IMR-90 (cell line): Measurements from ENCODE around the gene TSPYL1. TPM values are rescaled to one million over a fixed set of nuclear protein-coding genes. Genes with fewer than 3 reads are reported as not detected.

Source experiments
- ATAC-seq: fragments of 200-7000 bp; cut with Tn5 transposase; 2 replicates; pipeline ENCODE4 v1.9.1; 2020; ENCODE audit warnings: low read depth, mild to moderate bottlenecking, moderate library complexity
- BruUV-seq: library from RNA; stranded (reverse); fragments of 400-500 nt; replicated peaks from 2 replicates; lab custom pipeline; 2021; lab: Mats Ljungman, UMichigan
- CTCF ChIA-PET: fragments of 300-600 bp; formaldehyde crosslinking; extraction: SDS; loops from one replicate; lab custom pipeline; 2021; ENCODE audit warnings: antibody characterized with exemption; lab: Yijun Ruan, JAX
- POLR2A ChIA-PET: fragments of 300-600 bp; sonication (Branson Sonifier 250); formaldehyde crosslinking; loops from one replicate; lab custom pipeline; 2022; ENCODE audit warnings: antibody characterized with exemption; ENCODE audit not compliant: unreplicated experiment; lab: Charles Lee
- DNase-seq: peaks from one replicate; pipeline ENCODE4 v3.0.0; 2013
- H2AFZ ChIP-seq: replicated peaks from 2 replicates; pipeline ENCODE3; 2013; ENCODE audit warnings: low read length, mild to moderate bottlenecking; ENCODE audit not compliant: poor library complexity
- H2AK5ac ChIP-seq: 2 replicates; pipeline ENCODE4 v1.6.1; 2013; ENCODE audit warnings: low read depth, low read length, inconsistent platforms
- H2AK9ac ChIP-seq: replicated peaks from 2 replicates; pipeline ENCODE3; 2013; ENCODE audit warnings: mild to moderate bottlenecking, low read depth, low read length, moderate library complexity; ENCODE audit not compliant: poor library complexity
- H2BK120ac ChIP-seq: 2 replicates; pipeline ENCODE4 v1.6.1; 2013; ENCODE audit warnings: low read depth, low read length, inconsistent platforms
- H2BK15ac ChIP-seq: 3 replicates; pipeline ENCODE4 v1.6.1; 2013; ENCODE audit warnings: low read depth, low read length, inconsistent platforms
- H2BK20ac ChIP-seq: 2 replicates; pipeline ENCODE4 v1.6.1; 2013; ENCODE audit warnings: low read depth, mild to moderate bottlenecking, inconsistent platforms, low read length, moderate library complexity
- H2BK5ac ChIP-seq: 2 replicates; pipeline ENCODE4 v1.6.1; 2013; ENCODE audit warnings: mild to moderate bottlenecking, low read depth, low read length, inconsistent platforms; ENCODE audit not compliant: poor library complexity, severe bottlenecking
- H3K14ac ChIP-seq: replicated peaks from 2 replicates; pipeline ENCODE4 v1.6.1; 2013; ENCODE audit warnings: low read depth, low read length, inconsistent platforms
- H3K18ac ChIP-seq: 2 replicates; pipeline ENCODE4 v1.6.1; 2013; ENCODE audit warnings: low read depth, low read length, control low read depth
- H3K23ac ChIP-seq: 2 replicates; pipeline ENCODE4 v1.6.1; 2013; ENCODE audit warnings: low read depth, low read length, inconsistent platforms
- H3K27ac ChIP-seq: 2 replicates; pipeline ENCODE4 v1.5.1; 2013; ENCODE audit warnings: mild to moderate bottlenecking, control low read depth, low read length; ENCODE audit not compliant: insufficient read depth
- H3K27me3 ChIP-seq: 2 replicates; pipeline ENCODE4 v1.6.1; 2013; ENCODE audit warnings: low read length; ENCODE audit not compliant: control insufficient read depth, insufficient read depth
- H3K36me3 ChIP-seq: 2 replicates; pipeline ENCODE4 v1.6.1; 2013; ENCODE audit warnings: low read length, mixed read lengths; ENCODE audit not compliant: control insufficient read depth, insufficient read depth
- H3K4ac ChIP-seq: 2 replicates; pipeline ENCODE4 v1.6.1; 2013; ENCODE audit warnings: low read depth, low read length, inconsistent platforms
- H3K4me1 ChIP-seq: 2 replicates; pipeline ENCODE4 v1.6.1; 2013; ENCODE audit warnings: low read length, mixed read lengths; ENCODE audit not compliant: control insufficient read depth, insufficient read depth
- H3K4me2 ChIP-seq: 2 replicates; pipeline ENCODE4 v1.6.1; 2013; ENCODE audit warnings: low read depth, mild to moderate bottlenecking, control low read depth, low read length, moderate library complexity
- H3K4me3 ChIP-seq: 2 replicates; pipeline ENCODE4 v1.5.1; 2013; ENCODE audit warnings: low read depth, mild to moderate bottlenecking, control low read depth, low read length, moderate library complexity; ENCODE audit not compliant: insufficient read depth
- H3K56ac ChIP-seq: 2 replicates; pipeline ENCODE4 v1.6.1; 2013; ENCODE audit warnings: low read length, inconsistent platforms; ENCODE audit not compliant: insufficient read depth; ENCODE audit errors: extremely low read depth
- H3K79me1 ChIP-seq, 2 experiments: 2 replicates each; pipeline ENCODE4 v1.6.1; 2013; ENCODE audit warnings: low read length in 2 of 2, inconsistent platforms in 1 of 2, low read depth in 1 of 2
- H3K9ac ChIP-seq: 2 replicates; pipeline ENCODE4 v1.6.1; 2013; ENCODE audit warnings: low read depth, low read length, control low read depth
- H3K9me1 ChIP-seq: 2 replicates; pipeline ENCODE4 v1.6.1; 2013; ENCODE audit warnings: low read length, inconsistent platforms; ENCODE audit not compliant: insufficient read depth
- H3K9me3 ChIP-seq: 2 replicates; pipeline ENCODE4 v1.6.1; 2013; ENCODE audit warnings: low read length; ENCODE audit not compliant: control insufficient read depth, insufficient read depth
- H4K20me1 ChIP-seq: 2 replicates; pipeline ENCODE4 v1.6.1; 2013; ENCODE audit warnings: low read length, inconsistent platforms; ENCODE audit not compliant: insufficient read depth
- H4K5ac ChIP-seq: 2 replicates; pipeline ENCODE4 v1.6.1; 2013; ENCODE audit warnings: mild to moderate bottlenecking, low read depth, low read length, control low read depth
- H4K8ac ChIP-seq, 2 experiments: 2 replicates each; pipeline ENCODE4 v1.6.1; 2013; ENCODE audit warnings: low read depth in 2 of 2, low read length in 2 of 2, control low read depth in 1 of 2, inconsistent platforms in 1 of 2
- H4K91ac ChIP-seq: 2 replicates; pipeline ENCODE4 v1.6.1; 2013; ENCODE audit warnings: low read depth, low read length, inconsistent platforms; ENCODE audit not compliant: insufficient read depth
- BHLHE40 ChIP-seq: fragments of 150-350 bp; IDR thresholded peaks from 2 replicates; pipeline ENCODE4 v1.6.1; 2016; ENCODE audit warnings: mild to moderate bottlenecking, low read depth, low read length
- CEBPB ChIP-seq: IDR thresholded peaks from 2 replicates; pipeline ENCODE4 v1.6.1; 2012; ENCODE audit warnings: low read depth, low read length, improper control_type of control experiment
- CHD1 ChIP-seq: IDR thresholded peaks from 2 replicates; pipeline ENCODE4 v1.6.1; 2012; ENCODE audit warnings: low read depth, low read length, improper control_type of control experiment
- FOS ChIP-seq: fragments of 150-350 bp; IDR thresholded peaks from 2 replicates; pipeline ENCODE4 v1.6.1; 2016; ENCODE audit warnings: low read depth, low read length
- MAFK ChIP-seq: IDR thresholded peaks from 2 replicates; pipeline ENCODE4 v1.6.1; 2012; ENCODE audit warnings: low read depth, low read length, improper control_type of control experiment
- MAZ ChIP-seq: IDR thresholded peaks from 2 replicates; pipeline ENCODE4 v1.6.1; 2012; ENCODE audit warnings: low read depth, mild to moderate bottlenecking, low read length, improper control_type of control experiment, moderate library complexity, borderline replicate concordance
- MXI1 ChIP-seq: IDR thresholded peaks from 2 replicates; pipeline ENCODE4 v1.6.1; 2012; ENCODE audit warnings: low read depth, mild to moderate bottlenecking, low read length, moderate library complexity, borderline replicate concordance
- NFE2L2 ChIP-seq: fragments of 150-350 bp; IDR thresholded peaks from 2 replicates; pipeline ENCODE4 v1.6.1; 2016; ENCODE audit warnings: low read depth, mild to moderate bottlenecking, low read length
- POLR2A ChIP-seq: IDR thresholded peaks from 2 replicates; pipeline ENCODE4 v1.6.1; 2012; ENCODE audit warnings: mild to moderate bottlenecking, low read depth, low read length
- RAD21 ChIP-seq: IDR thresholded peaks from 2 replicates; pipeline ENCODE4 v1.6.1; 2012; ENCODE audit warnings: low read length, improper control_type of control experiment
- RFX5 ChIP-seq: IDR thresholded peaks from 2 replicates; pipeline ENCODE4 v1.8.0; 2012; ENCODE audit warnings: low read depth, mild to moderate bottlenecking, low read length, moderate library complexity
- SMC3 ChIP-seq: fragments of 150-350 bp; IDR thresholded peaks from 2 replicates; pipeline ENCODE4 v1.6.1; 2016; ENCODE audit warnings: low read depth, mild to moderate bottlenecking, antibody characterized with exemption, low read length, moderate library complexity
- WGBS, 2 experiments: methylation state at CpG; one replicate each; pipeline versions ENCODE4 v1.1.5 to v1.1.7; 2013; ENCODE audit warnings: missing lambda C conversion rate in 2 of 2; ENCODE audit not compliant: insufficient read length in 1 of 2; ENCODE audit errors: extremely low coverage in 2 of 2; 5-methylcytosine and 5-hydroxymethylcytosine counted together
- dilution Hi-C: fragments of 300-500 bp; cut with HindIII; formaldehyde crosslinking; loops from one replicate; pipeline ENCODE4 v1.14.3; 2018; ENCODE audit warnings: low sequenced_read_pairs; ENCODE audit not compliant: unreplicated experiment
- in situ Hi-C: fragments of 300-500 bp; cut with MboI; formaldehyde crosslinking; loops from 3 replicates; pipeline ENCODE4 v1.14.3; 2019; ENCODE audit warnings: low sequenced_read_pairs, inconsistent platforms, mixed read lengths
- intact Hi-C: fragments of 100-400 bp; cut with micrococcal nuclease; formaldehyde crosslinking; loops from 2 replicates; pipeline ENCODE4 v1.10.0; 2022
- polyA plus RNA-seq, 3 experiments: library from polyadenylated mRNA; depleted of rRNA; stranded (reverse); fragments of >200 nt; gene quantifications; 2 replicates each; pipeline ENCODE4 v1.2.3, GENCODE V29; 2012; ENCODE audit warnings: low replicate concordance in 1 of 3
- total RNA-seq: library from RNA; depleted of rRNA; stranded (reverse); fragments of >200 nt; gene quantifications from 2 replicates; pipeline ENCODE4 v1.2.3, GENCODE V29; 2012
- TF ChIP-seq, protein P1 (sequence below): fragments of 150-350 bp; IDR thresholded peaks from 2 replicates; pipeline ENCODE4 v1.6.1; 2016; ENCODE audit warnings: low read depth, mild to moderate bottlenecking, low read length, moderate library complexity, borderline replicate concordance
- TF ChIP-seq, protein P2 (sequence below): conservative IDR thresholded peaks from 2 replicates; pipeline ENCODE4 v1.5.1; 2012; ENCODE audit warnings: mild to moderate bottlenecking, low read depth, low read length, improper control_type of control experiment
- TF ChIP-seq, protein P3 (sequence below): fragments of 150-350 bp; IDR thresholded peaks from 2 replicates; pipeline ENCODE4 v1.6.1; 2017; ENCODE audit warnings: mild to moderate bottlenecking, antibody characterized with exemption, low read length, low read depth

Gene TSPYL1
- total and polyA plus RNA-seq, 2 of the 4 experiments (the other 2 are of a cell fraction): 32.4 to 111 TPM

DNA sequence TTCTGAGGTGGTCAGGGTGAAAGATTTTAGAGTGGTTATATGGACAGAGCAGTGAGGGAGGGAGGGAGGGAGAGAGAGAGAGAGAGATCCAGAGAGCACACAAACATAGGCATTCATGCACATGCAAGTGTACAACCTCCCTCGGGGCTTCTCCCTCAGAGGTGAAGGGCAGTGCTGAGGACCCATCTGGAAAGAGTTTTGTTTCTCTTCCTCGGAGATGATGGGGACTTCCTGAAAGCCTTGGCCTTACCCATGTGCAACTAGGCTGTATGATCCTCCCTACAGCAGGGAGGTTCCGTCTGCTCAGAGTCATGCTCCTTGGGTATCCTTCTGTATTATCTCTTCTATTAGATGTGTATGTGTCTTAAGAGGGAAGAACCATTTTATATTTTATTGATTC, 21.4 kb upstream of the TSPYL1 start:
- Histone ChIP-seq H2AK5ac (no peak overlapping the region), H3K9me1 (no peaks in the 10 kb centered on the region), H3K4me3 (no peak overlapping the region), H2BK20ac (no peak overlapping the region), H3K18ac (no peak overlapping the region), H3K27me3 (no peaks in the 10 kb centered on the region), H3K56ac (no peak overlapping the region), H3K9ac (no peak overlapping the region), H3K14ac (no peak overlapping the region), H3K9me3 (peaks cover 4% of the 10 kb centered on the region), H2BK120ac (no peak overlapping the region), H3K27ac (no peak overlapping the region), H4K8ac (no peak overlapping the region), H3K23ac (peak overlapping the region; percentile 42; the same call in 1 of the 2 replicates), H4K91ac (no peak overlapping the region), H2AFZ (no peak overlapping the region), H2BK15ac (no peak overlapping the region), H3K4me2 (no peak overlapping the region), H3K4me1 (no peaks in the 10 kb centered on the region), H3K79me1 (no peaks in the 10 kb centered on the region), H2AK9ac (no peak overlapping the region), H3K4ac (no peak overlapping the region), H4K20me1 (no peaks in the 10 kb centered on the region), H3K36me3 (no peaks in the 10 kb centered on the region), H2BK5ac (no peak overlapping the region), H4K5ac (no peak overlapping the region)
- CTCF ChIA-PET: no interaction called here
- POLR2A ChIA-PET: no interaction called here
- intact Hi-C loops (no loop called here), dilution Hi-C loops (no loop called here), in situ Hi-C loops (no loop called here)
- no peak for ATAC-seq
- no peak for DNase-seq
- TF ChIP-seq CHD1 (no peak), FOS (no peak), CEBPB (no peak), MAFK (no peak), RAD21 (no peak), BHLHE40 (no peak), SMC3 (no peak), POLR2A (no peak), MXI1 (no peak), MAZ (no peak), RFX5 (no peak), NFE2L2 (no peak)
- TF ChIP-seq, protein P1, sequence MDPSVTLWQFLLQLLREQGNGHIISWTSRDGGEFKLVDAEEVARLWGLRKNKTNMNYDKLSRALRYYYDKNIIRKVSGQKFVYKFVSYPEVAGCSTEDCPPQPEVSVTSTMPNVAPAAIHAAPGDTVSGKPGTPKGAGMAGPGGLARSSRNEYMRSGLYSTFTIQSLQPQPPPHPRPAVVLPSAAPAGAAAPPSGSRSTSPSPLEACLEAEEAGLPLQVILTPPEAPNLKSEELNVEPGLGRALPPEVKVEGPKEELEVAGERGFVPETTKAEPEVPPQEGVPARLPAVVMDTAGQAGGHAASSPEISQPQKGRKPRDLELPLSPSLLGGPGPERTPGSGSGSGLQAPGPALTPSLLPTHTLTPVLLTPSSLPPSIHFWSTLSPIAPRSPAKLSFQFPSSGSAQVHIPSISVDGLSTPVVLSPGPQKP: no peak
- TF ChIP-seq, protein P2, sequence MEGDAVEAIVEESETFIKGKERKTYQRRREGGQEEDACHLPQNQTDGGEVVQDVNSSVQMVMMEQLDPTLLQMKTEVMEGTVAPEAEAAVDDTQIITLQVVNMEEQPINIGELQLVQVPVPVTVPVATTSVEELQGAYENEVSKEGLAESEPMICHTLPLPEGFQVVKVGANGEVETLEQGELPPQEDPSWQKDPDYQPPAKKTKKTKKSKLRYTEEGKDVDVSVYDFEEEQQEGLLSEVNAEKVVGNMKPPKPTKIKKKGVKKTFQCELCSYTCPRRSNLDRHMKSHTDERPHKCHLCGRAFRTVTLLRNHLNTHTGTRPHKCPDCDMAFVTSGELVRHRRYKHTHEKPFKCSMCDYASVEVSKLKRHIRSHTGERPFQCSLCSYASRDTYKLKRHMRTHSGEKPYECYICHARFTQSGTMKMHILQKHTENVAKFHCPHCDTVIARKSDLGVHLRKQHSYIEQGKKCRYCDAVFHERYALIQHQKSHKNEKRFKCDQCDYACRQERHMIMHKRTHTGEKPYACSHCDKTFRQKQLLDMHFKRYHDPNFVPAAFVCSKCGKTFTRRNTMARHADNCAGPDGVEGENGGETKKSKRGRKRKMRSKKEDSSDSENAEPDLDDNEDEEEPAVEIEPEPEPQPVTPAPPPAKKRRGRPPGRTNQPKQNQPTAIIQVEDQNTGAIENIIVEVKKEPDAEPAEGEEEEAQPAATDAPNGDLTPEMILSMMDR: no peak
- TF ChIP-seq, protein P3, sequence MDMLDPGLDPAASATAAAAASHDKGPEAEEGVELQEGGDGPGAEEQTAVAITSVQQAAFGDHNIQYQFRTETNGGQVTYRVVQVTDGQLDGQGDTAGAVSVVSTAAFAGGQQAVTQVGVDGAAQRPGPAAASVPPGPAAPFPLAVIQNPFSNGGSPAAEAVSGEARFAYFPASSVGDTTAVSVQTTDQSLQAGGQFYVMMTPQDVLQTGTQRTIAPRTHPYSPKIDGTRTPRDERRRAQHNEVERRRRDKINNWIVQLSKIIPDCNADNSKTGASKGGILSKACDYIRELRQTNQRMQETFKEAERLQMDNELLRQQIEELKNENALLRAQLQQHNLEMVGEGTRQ: no peak
- no TSS peak for BruUV-seq
- no CpG with 5 or more reads among the region's 3 CpGs for WGBS, 2 experiments
